GM19193 (cell line): ENCODE data around the gene IL1B.

Experiments
- POLR2A ChIP-seq: IDR thresholded peaks from 4 replicates; pipeline ENCODE4 v1.6.1; 2011; ENCODE audit not compliant: insufficient read depth, insufficient read length; ENCODE audit errors: extremely low read depth

IL1B gene

GRCh38 chr2:112836695-112837117 is at the start of gene IL1B:
TSS of gene IL1B (minus strand) at chr2:112836779. CDS start at chr2:112836229, 550 bp downstream.
- no peak for TF ChIP-seq POLR2A

GRCh38 chr2:112886291-112886690 is 49.7 kb upstream of the IL1B start:
- no peak for TF ChIP-seq POLR2A

- TF ChIP-seq POLR2A = no peak
These were observed 48.9 kb upstream of the IL1B start for GRCh38 chr2:112885506-112885902.

GRCh38 chr2:112884869-112885505 is 48.4 kb upstream of the IL1B start:
- no peak for TF ChIP-seq POLR2A

GRCh38 chr2:112883669-112884068 is 47.1 kb upstream of the IL1B start:
- no peak for TF ChIP-seq POLR2A

GRCh38 chr2:112881217-112881985 is 44.8 kb upstream of the IL1B start:
- no peak for TF ChIP-seq POLR2A

GRCh38 chr2:112880696-112881095 is 44.1 kb upstream of the IL1B start:
- TF ChIP-seq POLR2A = no peak

GRCh38 chr2:112880091-112880531 is 43.5 kb upstream of the IL1B start:
- TF ChIP-seq POLR2A = no peak

- no peak for TF ChIP-seq POLR2A
These were observed 43.0 kb upstream of the IL1B start for GRCh38 chr2:112879491-112880041.

- TF ChIP-seq POLR2A = no peak
These were observed 40.8 kb upstream of the IL1B start for GRCh38 chr2:112877423-112877822.

GRCh38 chr2:112876971-112877361 is 40.4 kb upstream of the IL1B start:
- no peak for TF ChIP-seq POLR2A

- TF ChIP-seq POLR2A = no peak
These were observed 39.8 kb upstream of the IL1B start for GRCh38 chr2:112876257-112876970.

- no peak for TF ChIP-seq POLR2A
These were observed 34.6 kb upstream of the IL1B start for GRCh38 chr2:112870841-112871835.

- no peak for TF ChIP-seq POLR2A
These were observed 32.8 kb upstream of the IL1B start for GRCh38 chr2:112869258-112869842.
